Activated naive CD8-positive, alpha-beta T cell treated with anti-CD3 and anti-CD28 coated beads, Interleukin-2, amount 10 ng/mL, durations not matched to agents 7 days and 5 days (primary cell): Measurements from ENCODE around the gene DNAAF8. TPM values are rescaled to one million over a fixed set of nuclear protein-coding genes. Genes with fewer than 3 reads are reported as not detected.
A peak's percentile ranks its signal among the peaks of the same experiment; 100 is the strongest.

Experiments used
- ATAC-seq: fragments of 150-1000 bp; cut with Tn5 transposase; one replicate; pipeline ENCODE4 v1.10.0; 2021; ENCODE audit warnings: low read depth, moderate library complexity
- POLR2A ChIA-PET: fragments of 350-600 bp; sonication (Branson Sonifier 250); formaldehyde crosslinking; loops from one replicate; lab custom pipeline; 2021; ENCODE audit warnings: antibody characterized with exemption; lab: Charles Lee
- DNase-seq: peaks from one replicate; pipeline ENCODE4 v3.0.0; 2021
- H3K27ac Mint-ChIP-seq: one replicate; pipeline ENCODE4 v1.8.0; 2022; ENCODE audit warnings: mild to moderate bottlenecking, mixed read lengths
- H3K27me3 Mint-ChIP-seq: one replicate; pipeline ENCODE4 v1.8.0; 2022; ENCODE audit warnings: mild to moderate bottlenecking, moderate library complexity, mixed read lengths
- H3K36me3 Mint-ChIP-seq: one replicate; pipeline ENCODE4 v1.8.0; 2021; ENCODE audit warnings: mild to moderate bottlenecking, mixed read lengths
- H3K4me1 Mint-ChIP-seq: one replicate; pipeline ENCODE4 v1.8.0; 2021; ENCODE audit warnings: mixed read lengths
- H3K4me3 Mint-ChIP-seq: one replicate; pipeline ENCODE4 v1.8.0; 2022; ENCODE audit warnings: mild to moderate bottlenecking, moderate library complexity, mixed read lengths
- H3K9me3 Mint-ChIP-seq: one replicate; pipeline ENCODE4 v1.8.0; 2021; ENCODE audit warnings: mixed read lengths
- total RNA-seq, 2 experiments: library from RNA; stranded (reverse); gene quantifications; one replicate each; pipeline ENCODE4 v1.2.3, GENCODE V29; 2021

Gene DNAAF8
- total RNA-seq, 2 experiments from 2014 or later, result 0.23 TPM; not detected in 1

- Mint-ChIP-seq H3K4me3 (no peak overlapping the region), H3K9me3 (no peaks in the 10 kb centered on the region), H3K27me3 (no peaks in the 10 kb centered on the region), H3K36me3 (peaks cover 8% of the 10 kb centered on the region), H3K27ac (no peak overlapping the region), H3K4me1 (peaks cover 27% of the 10 kb centered on the region)
- POLR2A ChIA-PET, result no interaction called here
- DNase-seq (no peak), ATAC-seq (no peak)
Measured at GRCh38 chr16:4698321-4699045, 35.9 kb upstream of the DNAAF8 start.

GRCh38 chr16:4699046-4699556, 35.2 kb upstream of the DNAAF8 start:
- Mint-ChIP-seq H3K36me3 (peaks cover 8% of the 10 kb centered on the region), H3K27me3 (no peaks in the 10 kb centered on the region), H3K27ac (no peak overlapping the region), H3K4me1 (peaks cover 31% of the 10 kb centered on the region), H3K4me3 (no peak overlapping the region), H3K9me3 (no peaks in the 10 kb centered on the region)
- POLR2A ChIA-PET, result interaction anchor here (1.2 to 1.8 kb wide), 2 partner anchors 35 to 75 kb away, joined by 4 to 7 read pairs; partner anchors contain the start of genes ANKS3, DNAAF8 and MGRN1
- DNase-seq (no peak), ATAC-seq (no peak)

- Mint-ChIP-seq H3K4me1 (peaks cover 27% of the 10 kb centered on the region), H3K4me3 (peak overlapping the region; percentile 37), H3K36me3 (peaks cover 8% of the 10 kb centered on the region), H3K27me3 (no peaks in the 10 kb centered on the region), H3K27ac (peak overlapping the region; percentile 60), H3K9me3 (no peaks in the 10 kb centered on the region)
- POLR2A ChIA-PET, result interaction anchor here (1.0 to 1.8 kb wide), 4 partner anchors 34 to 83 kb away, joined by 3 to 7 read pairs (median 4); partner anchors contain the start of genes ANKS3, DNAAF8 and MGRN1
- ATAC-seq (peak; percentile 83), DNase-seq (peak; percentile 55)
Measured at GRCh38 chr16:4700380-4700996, 33.8 kb upstream of the DNAAF8 start.

- no peaks in the 10 kb centered on the region for H3K27me3 Mint-ChIP-seq
- POLR2A ChIA-PET, result interaction anchor here (1.0 to 1.8 kb wide), 2 partner anchors 33 to 84 kb away, joined by 4 to 7 read pairs; partner anchors contain the start of genes ANKS3 and DNAAF8
Measured at GRCh38 chr16:4700997-4701743, 33.2 kb upstream of the DNAAF8 start.

GRCh38 chr16:4701791-4702465, 32.4 kb upstream of the DNAAF8 start:
- no peak for ATAC-seq
- Mint-ChIP-seq H3K4me1 (peaks cover 26% of the 10 kb centered on the region), H3K27ac (no peak overlapping the region), H3K4me3 (no peak overlapping the region), H3K36me3 (peaks cover 12% of the 10 kb centered on the region), H3K9me3 (no peaks in the 10 kb centered on the region), H3K27me3 (no peaks in the 10 kb centered on the region)
- no peak for DNase-seq
- POLR2A ChIA-PET, result interaction anchor here (1.0 kb wide), 1 partner anchor 14 kb away, joined by 3 read pairs; no protein-coding TSS in a partner anchor

More at GRCh38 chr16:4700997-4701743, 33.2 kb upstream of the DNAAF8 start:
- ATAC-seq (no peak), DNase-seq (no peak)
- Mint-ChIP-seq H3K4me1 (peaks cover 26% of the 10 kb centered on the region), H3K4me3 (no peak overlapping the region), H3K27ac (no peak overlapping the region), H3K9me3 (no peaks in the 10 kb centered on the region), H3K36me3 (peaks cover 8% of the 10 kb centered on the region)

- Mint-ChIP-seq H3K27ac (no peak overlapping the region), H3K4me1 (peaks cover 26% of the 10 kb centered on the region)
Measured at GRCh38 chr16:4702466-4702808, 31.9 kb upstream of the DNAAF8 start.

GRCh38 chr16:4703906-4704305, 30.4 kb upstream of the DNAAF8 start:
- DNase-seq (no peak), ATAC-seq (no peak)
- Mint-ChIP-seq H3K9me3 (no peaks in the 10 kb centered on the region), H3K27me3 (no peaks in the 10 kb centered on the region), H3K4me1 (peaks cover 26% of the 10 kb centered on the region), H3K27ac (no peak overlapping the region), H3K36me3 (peaks cover 13% of the 10 kb centered on the region), H3K4me3 (no peak overlapping the region)
- POLR2A ChIA-PET, result interaction anchor here (1.4 to 2.5 kb wide), 2 partner anchors 10 to 31 kb away, joined by 4 to 12 read pairs; partner anchors contain the start of genes DNAAF8 and NUDT16L1

More at GRCh38 chr16:4702466-4702808, 31.9 kb upstream of the DNAAF8 start:
- ATAC-seq (no peak), DNase-seq (no peak)
- H3K27me3 Mint-ChIP-seq, result no peaks in the 10 kb centered on the region
- H3K36me3 Mint-ChIP-seq, result peaks cover 13% of the 10 kb centered on the region
- POLR2A ChIA-PET, result interaction anchor here (1.0 kb wide), 1 partner anchor 14 kb away, joined by 3 read pairs; no protein-coding TSS in a partner anchor
- no peak overlapping the region for H3K4me3 Mint-ChIP-seq
- no peaks in the 10 kb centered on the region for H3K9me3 Mint-ChIP-seq

GRCh38 chr16:4704491-4704890, 29.8 kb upstream of the DNAAF8 start:
- POLR2A ChIA-PET, result interaction anchor here (1.4 to 2.5 kb wide), 2 partner anchors 10 to 30 kb away, joined by 4 to 12 read pairs; partner anchors contain the start of genes DNAAF8 and NUDT16L1
- Mint-ChIP-seq H3K4me3 (no peak overlapping the region), H3K9me3 (no peaks in the 10 kb centered on the region), H3K27me3 (no peaks in the 10 kb centered on the region), H3K36me3 (peaks cover 11% of the 10 kb centered on the region), H3K4me1 (peaks cover 23% of the 10 kb centered on the region), H3K27ac (peak overlapping the region; percentile 58)
- DNase-seq, result no peak
- ATAC-seq, result no peak

- no peak for ATAC-seq
Measured at GRCh38 chr16:4704913-4705312, 29.4 kb upstream of the DNAAF8 start.

GRCh38 chr16:4706871-4707270, 27.5 kb upstream of the DNAAF8 start:
- DNase-seq (no peak), ATAC-seq (no peak)
- no peak overlapping the region for H3K4me3 Mint-ChIP-seq
- no peaks in the 10 kb centered on the region for H3K9me3 Mint-ChIP-seq
- H3K27me3 Mint-ChIP-seq, result no peaks in the 10 kb centered on the region
- POLR2A ChIA-PET, result interaction anchor here (1.0 to 1.1 kb wide), 2 partner anchors 11 to 28 kb away, joined by 4 to 5 read pairs; partner anchors contain the start of gene DNAAF8
- peaks cover 12% of the 10 kb centered on the region for H3K36me3 Mint-ChIP-seq
- H3K27ac Mint-ChIP-seq, result no peak overlapping the region
- H3K4me1 Mint-ChIP-seq, result peaks cover 9% of the 10 kb centered on the region

More at GRCh38 chr16:4704913-4705312, 29.4 kb upstream of the DNAAF8 start:
- Mint-ChIP-seq H3K36me3 (peaks cover 10% of the 10 kb centered on the region), H3K4me3 (no peak overlapping the region), H3K27ac (no peak overlapping the region), H3K9me3 (no peaks in the 10 kb centered on the region), H3K4me1 (peaks cover 19% of the 10 kb centered on the region), H3K27me3 (no peaks in the 10 kb centered on the region)
- POLR2A ChIA-PET, result interaction anchor here (2.5 kb wide), 1 partner anchor 11 kb away, joined by 12 read pairs; the partner anchor contains the start of gene NUDT16L1
- DNase-seq, result no peak

- H3K27me3 Mint-ChIP-seq, result no peaks in the 10 kb centered on the region
- DNase-seq (no peak), ATAC-seq (no peak)
- POLR2A ChIA-PET, result interaction anchor here (0.6 kb wide), 1 partner anchor 24 kb away, joined by 3 read pairs; no protein-coding TSS in a partner anchor
- H3K4me3 Mint-ChIP-seq, result no peak overlapping the region
- no peak overlapping the region for H3K27ac Mint-ChIP-seq
- H3K4me1 Mint-ChIP-seq, result no peaks in the 10 kb centered on the region
- no peaks in the 10 kb centered on the region for H3K9me3 Mint-ChIP-seq
- peaks cover 12% of the 10 kb centered on the region for H3K36me3 Mint-ChIP-seq
Measured at GRCh38 chr16:4709481-4709880, 24.9 kb upstream of the DNAAF8 start.
